Esophagus mucosa (tissue), 1 donor: ENCODE results near the gene NTRK2. TPM values are rescaled to one million over a fixed set of nuclear protein-coding genes. Genes with fewer than 3 reads are reported as not detected.

ENCODE experiments used
- ATAC-seq: fragments of 200-7000 bp; cut with Tn5 transposase; one replicate; pipeline ENCODE4 v1.9.1; 2020
- total RNA-seq: library from RNA; stranded (reverse); gene quantifications from one replicate; pipeline ENCODE4 v1.2.4, GENCODE V29; 2023
- donor health status: DM: yes; HTN: yes; CAD: no.

The NTRK2 gene
- total RNA-seq, 1 donor from 2014 or later, result 9.8 TPM

- ATAC-seq, result no peak
These were observed 112.7 kb downstream of the NTRK2 start for GRCh38 chr9:84781931-84782866.

DNA sequence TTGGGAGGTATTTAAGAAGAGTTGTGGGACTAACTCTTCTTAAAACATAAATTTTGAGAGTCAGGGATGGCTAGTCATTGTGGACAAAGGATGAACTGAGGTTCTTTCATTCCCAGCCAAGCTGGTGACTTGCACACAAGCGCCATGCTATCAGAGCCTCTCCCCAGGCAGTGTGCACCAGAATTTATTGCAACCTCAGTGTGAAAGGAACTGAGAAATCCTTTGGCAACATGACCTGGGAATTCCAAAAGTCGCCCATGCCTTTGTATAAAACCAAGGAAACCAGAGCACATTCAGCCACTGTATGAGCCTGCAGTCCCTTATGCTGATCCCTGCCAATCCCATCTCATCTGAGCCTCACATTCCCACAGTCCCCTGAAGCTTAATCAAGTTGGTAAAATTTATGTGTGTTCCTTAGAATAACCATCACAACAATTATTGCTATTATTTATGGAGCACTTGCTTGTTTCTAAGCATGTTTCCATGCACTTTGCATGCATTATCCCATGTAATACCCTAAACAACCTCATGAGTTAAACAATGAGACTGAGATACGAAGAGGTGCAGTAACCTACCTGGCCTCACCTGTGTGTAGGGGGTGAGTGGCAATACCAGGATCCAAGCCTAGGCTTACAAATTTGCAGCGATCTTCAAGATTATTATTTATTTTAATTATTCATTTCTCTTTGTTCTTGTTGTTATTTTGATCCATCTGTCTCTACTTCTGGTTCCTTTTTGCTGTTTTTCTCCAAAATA is 116.4 kb downstream of the NTRK2 start:
- no peak for ATAC-seq

DNA sequence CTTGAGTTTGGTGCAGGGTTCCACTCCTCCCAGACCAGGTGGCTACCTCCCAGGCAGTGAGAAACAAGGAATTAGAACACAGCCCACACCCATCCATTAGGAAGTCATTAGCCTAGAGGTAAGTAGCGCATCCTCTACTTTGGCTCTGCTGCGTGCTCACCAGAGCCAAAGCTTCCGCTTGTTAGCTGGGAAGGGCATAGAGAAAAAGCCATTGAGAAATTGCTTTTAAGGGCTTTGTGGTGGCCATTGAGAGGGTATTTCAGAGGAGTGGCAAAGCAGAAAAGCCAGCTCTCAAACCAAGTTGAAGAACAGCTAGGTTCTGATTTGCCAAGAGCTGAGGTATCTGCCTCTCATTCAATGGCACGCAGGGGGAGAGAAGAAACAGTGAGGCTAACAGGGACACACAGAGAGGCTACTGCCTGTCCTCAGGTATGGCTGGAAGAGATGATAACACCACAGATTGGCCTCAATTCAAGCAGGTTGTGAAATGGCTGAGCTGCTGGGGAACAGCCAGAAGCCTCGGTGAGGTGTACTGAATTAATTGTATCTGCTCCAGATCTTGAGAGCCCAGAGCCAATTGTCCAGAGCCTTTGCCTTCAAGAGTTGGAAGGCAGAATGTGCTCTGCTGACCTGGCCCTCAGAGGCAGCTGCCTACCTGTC is 119.4 kb downstream of the NTRK2 start:
- no peak for ATAC-seq

DNA sequence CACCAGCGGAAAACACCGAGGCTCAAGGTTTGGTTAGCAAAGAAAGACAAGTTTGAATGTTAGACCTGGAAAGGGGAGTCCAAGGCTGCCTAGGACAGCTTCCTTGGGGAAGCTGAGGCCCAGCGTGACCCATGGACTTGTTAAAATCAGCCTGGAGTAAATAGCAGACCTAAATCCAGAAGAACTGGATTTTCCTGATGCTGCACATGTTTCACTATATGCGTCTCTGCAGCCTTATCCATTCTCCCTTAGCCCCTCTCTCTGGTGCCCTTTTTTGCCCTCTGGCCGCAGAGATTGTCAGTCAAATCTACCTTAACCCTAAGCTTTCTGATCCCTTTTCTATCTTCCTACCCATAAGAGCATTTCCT is 119.9 kb downstream of the NTRK2 start:
- peak; percentile 44 for ATAC-seq

DNA sequence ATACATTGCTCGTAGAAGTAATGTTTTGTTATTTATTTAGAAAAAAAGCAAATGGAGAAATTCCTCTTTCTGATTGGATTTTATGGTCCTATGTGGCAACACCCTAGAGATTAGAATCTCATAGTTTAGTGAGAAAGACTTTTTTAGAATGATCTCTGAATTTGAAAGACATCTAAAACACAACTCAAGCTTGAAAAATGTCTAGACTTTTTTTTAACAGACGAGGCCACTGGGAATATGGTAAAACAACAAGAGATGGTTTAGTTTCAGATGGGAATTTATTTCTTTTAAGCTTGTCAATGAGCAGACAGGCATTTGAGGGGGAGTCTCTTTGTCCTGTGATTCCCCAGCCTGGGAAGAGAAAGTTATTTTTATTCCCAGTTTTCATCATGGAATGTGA is 122.1 kb downstream of the NTRK2 start:
- no peak for ATAC-seq

DNA sequence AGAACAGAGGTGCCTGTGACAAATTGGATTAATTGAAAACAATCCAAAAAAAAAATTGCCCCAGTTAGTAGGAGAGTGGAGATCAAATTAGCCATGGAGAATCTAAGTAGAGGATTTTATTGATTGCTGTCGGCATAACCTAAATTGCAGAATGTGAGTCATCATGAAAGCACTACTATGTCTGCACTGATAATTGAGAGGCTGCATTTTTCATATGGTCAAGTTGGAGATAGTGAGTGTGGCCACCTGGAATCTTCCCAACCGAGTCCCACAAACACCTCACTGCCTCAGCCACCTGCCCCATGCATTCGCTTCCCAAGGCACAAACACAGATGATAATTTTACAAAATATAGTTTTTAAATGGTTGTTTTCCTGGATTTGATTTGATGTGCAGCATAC is 123.7 kb downstream of the NTRK2 start:
- ATAC-seq, result no peak

- ATAC-seq, result no peak
These were observed 125.6 kb downstream of the NTRK2 start for GRCh38 chr9:84794981-84795637.

- no peak for ATAC-seq
These were observed 126.9 kb downstream of the NTRK2 start for GRCh38 chr9:84796404-84796803.

DNA sequence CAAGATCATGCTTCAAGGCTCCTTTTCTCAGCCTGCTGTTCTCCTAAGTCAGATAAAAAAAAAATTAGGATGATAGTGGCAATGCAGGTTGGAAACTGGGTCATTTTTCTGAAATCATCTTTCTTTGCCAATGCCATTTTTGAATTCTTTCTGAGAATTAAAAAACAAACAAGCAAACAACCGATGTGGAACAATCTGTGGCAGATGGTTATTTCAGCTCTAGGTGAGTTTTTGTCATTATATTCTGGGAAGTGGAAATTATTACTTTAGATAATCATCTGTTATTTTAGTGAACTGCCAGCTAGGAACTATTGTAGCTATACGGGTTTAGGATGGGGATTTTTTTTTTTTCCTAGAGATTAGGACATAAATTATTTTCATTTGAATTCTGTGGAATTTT is 129.7 kb downstream of the NTRK2 start:
- no peak for ATAC-seq

DNA sequence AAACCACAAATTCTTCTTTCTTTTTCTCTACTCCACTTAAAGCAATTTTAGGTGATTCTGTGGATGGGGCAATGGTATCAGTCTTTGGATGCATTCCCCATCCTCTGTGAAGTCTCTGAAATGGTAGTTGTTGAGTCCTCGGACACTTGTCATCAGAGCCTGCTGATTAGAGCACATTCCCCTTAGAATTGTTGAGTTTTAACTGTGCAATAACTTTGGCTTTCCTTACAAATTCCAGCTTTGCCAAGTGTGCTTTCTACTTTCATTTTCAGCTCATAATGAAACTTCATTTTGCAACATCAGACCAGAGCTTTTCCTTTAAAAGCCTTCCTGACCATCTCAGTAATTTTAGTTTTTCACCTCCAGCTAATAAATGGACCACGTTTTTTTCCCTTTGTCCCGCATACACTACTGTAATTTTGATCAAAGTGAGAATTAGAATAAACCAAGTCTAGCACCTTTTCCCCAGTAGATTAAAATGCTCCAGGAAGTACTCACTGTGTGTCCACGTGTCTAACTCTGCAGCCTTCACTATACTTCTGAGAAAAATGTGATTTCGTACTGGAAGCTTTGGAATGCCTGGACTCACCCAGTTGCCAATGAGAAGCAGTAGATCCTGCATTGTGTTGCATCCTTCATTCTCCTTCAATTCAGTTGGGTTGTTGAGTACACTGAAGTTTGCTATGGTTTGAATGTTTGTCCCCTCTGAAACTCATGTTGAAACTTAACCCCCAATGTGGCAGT is 135.6 kb downstream of the NTRK2 start:
- no peak for ATAC-seq

DNA sequence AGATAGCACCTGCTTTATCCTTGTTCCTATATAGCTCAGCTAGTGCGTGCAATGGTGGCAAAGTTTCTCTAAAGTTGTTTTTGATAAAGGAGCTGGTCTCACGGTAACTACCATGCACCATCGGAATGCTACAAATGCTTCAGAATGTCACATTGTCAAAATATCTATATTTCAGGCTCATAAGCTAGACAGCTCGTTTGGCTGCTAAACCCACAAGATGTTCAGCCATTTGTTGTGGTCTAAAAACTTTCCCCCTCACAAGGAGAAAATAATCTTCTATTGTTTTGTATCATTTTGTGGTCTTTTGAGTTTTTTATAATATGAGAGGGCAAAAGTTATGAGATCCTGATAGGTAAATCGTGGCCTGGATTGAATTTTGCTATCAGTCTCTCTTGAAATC is 137.9 kb downstream of the NTRK2 start:
- ATAC-seq, result no peak

DNA sequence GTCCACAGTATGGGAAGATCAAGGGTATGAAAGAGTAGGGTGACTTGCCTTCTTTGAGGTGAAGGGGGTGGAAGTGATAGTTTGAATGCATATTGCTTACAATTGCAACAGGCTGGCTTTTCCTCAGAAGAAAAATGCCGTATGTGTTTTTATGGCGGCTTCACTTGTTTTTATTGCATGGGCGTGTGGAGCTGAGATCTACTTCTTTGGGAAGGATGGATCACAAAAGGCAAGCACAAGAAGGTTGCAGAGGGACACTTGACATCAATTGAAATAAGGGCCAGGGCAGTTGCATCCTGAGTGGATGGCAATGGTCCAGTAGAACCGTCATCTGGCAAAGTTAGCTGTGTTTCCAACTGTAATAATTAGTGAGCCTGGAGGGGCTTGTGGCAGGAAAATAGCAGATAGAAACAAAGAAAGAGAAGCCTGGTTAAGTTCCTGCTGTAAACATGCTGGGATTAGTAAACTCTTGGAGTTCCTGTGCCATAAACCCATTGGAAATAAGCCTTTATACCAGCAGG is 138.4 kb downstream of the NTRK2 start:
- ATAC-seq, result no peak

GRCh38 chr9:84808416-84808815 is 138.9 kb downstream of the NTRK2 start:
- no peak for ATAC-seq

DNA sequence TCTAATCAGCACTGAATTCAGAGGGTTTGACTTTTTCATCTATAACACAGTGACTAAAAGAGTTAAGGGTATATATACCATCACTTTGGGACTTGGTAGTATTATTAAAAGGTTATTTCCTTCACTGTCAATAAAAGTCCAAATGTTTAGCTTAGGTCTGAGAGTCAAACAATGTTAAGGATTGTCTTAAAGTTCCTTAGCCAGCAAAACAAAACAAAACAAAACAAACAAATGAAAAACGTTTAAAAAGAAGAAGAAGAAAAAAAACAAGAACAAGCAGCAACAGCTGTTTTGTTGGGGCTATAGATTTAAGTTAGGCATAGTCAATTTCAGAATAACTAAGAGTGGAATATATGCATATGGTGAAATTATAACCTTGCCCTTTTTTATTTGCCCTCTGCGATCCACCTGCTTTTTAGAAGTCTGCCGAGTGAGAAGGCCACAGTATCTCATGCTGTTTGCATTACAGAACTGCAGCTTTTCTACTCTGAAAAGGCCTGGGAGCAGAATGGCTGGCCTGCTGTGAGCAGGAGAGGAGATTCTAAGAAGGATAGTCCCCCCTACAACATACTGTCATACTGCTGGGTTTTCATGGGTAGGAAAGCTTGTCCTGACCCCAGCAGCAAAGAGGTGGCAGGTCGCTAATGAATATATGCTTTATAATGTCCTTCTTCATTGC is 141.7 kb downstream of the NTRK2 start:
- no peak for ATAC-seq

DNA sequence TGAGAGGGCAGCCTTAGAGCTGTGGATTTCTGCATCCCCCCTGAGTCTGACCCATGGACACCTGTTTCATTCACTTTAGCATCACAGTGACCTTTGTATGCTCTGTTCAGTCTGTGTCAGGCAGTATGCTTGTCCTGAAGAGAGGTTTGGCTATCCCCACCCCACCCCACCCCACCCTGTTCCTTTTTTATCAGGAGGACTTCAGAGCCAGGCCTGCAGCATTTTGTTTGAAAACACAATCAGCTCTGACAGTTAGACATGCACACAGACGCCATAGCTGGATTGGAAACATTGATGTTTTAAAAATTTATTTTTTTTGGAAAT is 142.2 kb downstream of the NTRK2 start:
- no peak for ATAC-seq

DNA sequence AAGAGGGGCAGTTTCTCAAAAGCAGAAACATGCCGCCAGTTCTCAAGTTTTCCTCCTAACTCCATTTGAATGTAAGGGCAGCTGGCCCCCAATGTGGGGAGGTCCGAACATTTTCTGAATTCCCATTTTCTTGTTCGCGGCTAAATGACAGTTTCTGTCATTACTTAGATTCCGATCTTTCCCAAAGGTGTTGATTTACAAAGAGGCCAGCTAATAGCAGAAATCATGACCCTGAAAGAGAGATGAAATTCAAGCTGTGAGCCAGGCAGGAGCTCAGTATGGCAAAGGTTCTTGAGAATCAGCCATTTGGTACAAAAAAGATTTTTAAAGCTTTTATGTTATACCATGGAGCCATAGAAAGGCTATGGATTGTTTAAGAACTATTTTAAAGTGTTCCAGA is 142.8 kb downstream of the NTRK2 start:
- ATAC-seq, result no peak

- no peak for ATAC-seq
These were observed 143.3 kb downstream of the NTRK2 start for GRCh38 chr9:84812847-84813246.

- no peak for ATAC-seq
These were observed 146.0 kb downstream of the NTRK2 start for GRCh38 chr9:84815554-84815953.

GRCh38 chr9:84817038-84817437 is 147.5 kb downstream of the NTRK2 start:
- ATAC-seq, result no peak

GRCh38 chr9:84818791-84819190 is 149.3 kb downstream of the NTRK2 start:
- no peak for ATAC-seq

GRCh38 chr9:84819491-84819991 is 150.0 kb downstream of the NTRK2 start:
- ATAC-seq, result no peak
